Tibial artery (tissue), 4 donors: ENCODE data around the gene RIMBP2.
A peak's percentile ranks its signal among the peaks of the same experiment; 100 is the strongest.

ENCODE experiments used
- DNase-seq, 2 donors: peaks; one replicate each; pipeline ENCODE4 v3.0.0-alpha.2; 2019
- H3K27ac ChIP-seq, 2 donors: fragments of 200-600 bp; sonication (generic) in 1 of 2; 1 replicate in 1 of 2; 2 replicates in 1 of 2; pipeline ENCODE4 v1.5.1; 2018 to 2019; ENCODE audit warnings: mild to moderate bottlenecking in 1 of 2
- H3K27me3 ChIP-seq, 2 donors: fragments of 200-600 bp; sonication (generic) in 1 of 2; one replicate each; pipeline versions ENCODE4 v1.5.1 to v1.6.0; 2016 to 2019
- H3K36me3 ChIP-seq, 3 donors: fragments of 200-600 bp; sonication (generic) in 2 of 3; one replicate each; pipeline ENCODE4 v1.5.1; 2016 to 2019; ENCODE audit warnings: mild to moderate bottlenecking in 2 of 3
- H3K4me1 ChIP-seq, 4 donors: fragments of 200-600 bp; sonication (generic) in 2 of 4; 1 replicate in 3 of 4; 2 replicates in 1 of 4; pipeline ENCODE4 v1.5.1; 2016 to 2019
- H3K4me3 ChIP-seq, 2 donors: fragments of 200-600 bp; sonication (generic) in 1 of 2; 1 replicate in 1 of 2; 2 replicates in 1 of 2; pipeline ENCODE4 v1.5.1; 2018 to 2019; ENCODE audit warnings: mild to moderate bottlenecking in 2 of 2
- H3K9me3 ChIP-seq, 3 donors: fragments of 200-600 bp; sonication (generic) in 1 of 3; one replicate each; pipeline ENCODE4 v1.5.1; 2016 to 2019
- CTCF ChIP-seq, 2 experiments: fragments of 200-600 bp in 1 of 2; fragments of 450-650 bp in 1 of 2; IDR thresholded peaks; one replicate each; pipeline ENCODE4 v1.5.1; 2017 to 2019; ENCODE audit warnings: antibody characterized with exemption in 2 of 2, mild to moderate bottlenecking in 1 of 2, moderate library complexity in 1 of 2
- intact Hi-C: fragments of 100-400 bp; cut with DNase I; formaldehyde crosslinking; loops from one replicate; pipeline ENCODE4 v1.15.0; 2023; ENCODE audit warnings: low total_unique reads

Gene RIMBP2

DNA sequence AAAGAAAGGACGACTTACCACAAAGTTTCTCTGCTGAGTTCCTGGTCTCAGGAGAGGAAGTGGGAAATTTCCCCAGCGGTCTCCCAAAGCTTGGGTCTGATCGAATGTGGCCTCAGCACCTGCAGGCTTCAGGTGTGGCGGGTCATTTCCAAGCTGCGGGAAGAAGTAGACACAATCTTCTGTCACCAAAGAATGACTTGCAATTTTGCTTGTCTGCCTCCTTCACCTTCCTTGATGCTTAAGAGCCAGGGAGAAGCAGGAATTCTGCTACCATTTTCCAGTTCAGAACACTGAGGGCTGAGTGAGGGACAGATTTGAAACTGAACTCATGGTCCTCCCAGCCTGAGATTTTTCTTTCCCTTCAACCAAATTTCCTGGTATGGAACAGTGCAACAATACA, 87.8 kb downstream of the RIMBP2 start:
- peaks cover 0 to under 1% of the 10 kb centered on the region in 2 donors for H3K27me3 ChIP-seq
- peaks cover 0 to 5% (median 0%) of the 10 kb centered on the region in 3 donors for H3K9me3 ChIP-seq
- no peak for TF ChIP-seq CTCF (IDR thresholded peaks at IDR 0.05)
- no peak for DNase-seq
- H3K4me3 ChIP-seq: no peak overlapping the region
- H3K36me3 ChIP-seq: no peaks in the 10 kb centered on the region
- no peak overlapping the region for H3K27ac ChIP-seq
- no peaks in the 10 kb centered on the region for H3K4me1 ChIP-seq
- intact Hi-C loops: no loop called here

GRCh38 chr12:130627175-130627574, 88.9 kb downstream of the RIMBP2 start:
- Histone ChIP-seq H3K9me3 (peaks cover 0 to 10% (median 0%) of the 10 kb centered on the region in 3 donors), H3K36me3 (no peaks in the 10 kb centered on the region), H3K27ac (no peak overlapping the region), H3K27me3 (no peaks in the 10 kb centered on the region), H3K4me3 (no peak overlapping the region), H3K4me1 (no peaks in the 10 kb centered on the region)
- DNase-seq: no peak
- intact Hi-C loops: no loop called here
- no peak for TF ChIP-seq CTCF (IDR thresholded peaks at IDR 0.05)

GRCh38 chr12:130626601-130627000, 89.5 kb downstream of the RIMBP2 start:
- intact Hi-C loops: no loop called here
- Histone ChIP-seq H3K4me1 (no peaks in the 10 kb centered on the region), H3K27me3 (no peaks in the 10 kb centered on the region), H3K27ac (no peak overlapping the region), H3K36me3 (no peaks in the 10 kb centered on the region), H3K9me3 (peaks cover 0 to 10% (median 0%) of the 10 kb centered on the region in 3 donors), H3K4me3 (no peak overlapping the region)
- TF ChIP-seq CTCF (IDR thresholded peaks at IDR 0.05): no peak
- DNase-seq: no peak

DNA sequence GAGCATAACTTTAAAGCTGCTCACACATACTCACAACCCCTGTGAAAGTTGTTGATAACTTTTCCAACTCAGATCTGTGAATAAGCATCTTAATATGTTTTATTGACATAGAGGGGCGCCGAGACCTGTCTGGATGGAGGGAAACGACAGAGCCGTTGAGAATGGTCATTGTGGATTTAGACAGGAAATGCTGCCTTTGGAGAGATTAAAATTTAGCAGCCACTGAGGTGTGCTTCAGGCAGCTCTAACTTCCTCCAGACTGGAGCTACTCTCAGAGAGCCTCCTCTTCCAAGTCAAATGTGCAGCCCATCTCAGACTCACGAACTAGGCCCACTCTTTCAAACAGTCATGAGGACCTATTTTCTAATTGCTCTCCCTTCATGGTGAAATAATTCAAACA, 90.9 kb downstream of the RIMBP2 start:
- peak in 1 of 2 donors; percentile 6 for DNase-seq
- intact Hi-C loops: no loop called here
- Histone ChIP-seq H3K36me3 (no peaks in the 10 kb centered on the region), H3K27ac (no peak overlapping the region), H3K9me3 (peaks cover 0 to 10% (median 0%) of the 10 kb centered on the region in 3 donors), H3K4me1 (no peaks in the 10 kb centered on the region), H3K27me3 (no peaks in the 10 kb centered on the region), H3K4me3 (no peak overlapping the region)
- TF ChIP-seq CTCF (IDR thresholded peaks at IDR 0.05): no peak

DNA sequence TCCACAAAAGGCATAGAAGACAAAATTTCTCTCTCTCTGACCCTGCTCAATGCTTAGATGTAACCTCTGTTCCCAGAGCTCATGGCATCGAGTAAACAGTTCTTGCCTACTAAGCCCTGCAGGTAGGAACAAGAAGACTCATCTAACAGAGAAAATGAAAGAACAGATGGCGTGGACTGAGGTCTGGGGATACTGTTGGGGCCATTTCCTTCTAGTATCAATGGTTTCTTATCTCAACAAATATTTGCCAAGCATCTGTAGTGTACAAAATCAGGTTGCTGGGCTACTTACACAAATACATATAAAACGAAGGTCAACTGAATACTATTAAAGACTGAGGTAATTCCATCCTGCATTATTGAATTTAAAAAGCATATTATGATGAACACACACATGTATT, 93.3 kb downstream of the RIMBP2 start:
- Histone ChIP-seq H3K27ac (no peak overlapping the region), H3K4me3 (no peak overlapping the region), H3K27me3 (no peaks in the 10 kb centered on the region), H3K36me3 (no peaks in the 10 kb centered on the region), H3K4me1 (no peaks in the 10 kb centered on the region), H3K9me3 (peaks cover 0 to 10% (median 0%) of the 10 kb centered on the region in 3 donors)
- intact Hi-C loops: no loop called here
- no peak for DNase-seq
- TF ChIP-seq CTCF (IDR thresholded peaks at IDR 0.05): no peak

GRCh38 chr12:130621696-130622298, 94.3 kb downstream of the RIMBP2 start:
- TF ChIP-seq CTCF (IDR thresholded peaks at IDR 0.05): no peak
- no peaks in the 10 kb centered on the region for H3K4me1 ChIP-seq
- peaks cover 0 to 10% (median 0%) of the 10 kb centered on the region in 3 donors for H3K9me3 ChIP-seq
- intact Hi-C loops: no loop called here
- peak in 1 of 2 donors; percentile 37 for DNase-seq
- H3K27me3 ChIP-seq: no peaks in the 10 kb centered on the region
- no peak overlapping the region for H3K27ac ChIP-seq
- no peak overlapping the region for H3K4me3 ChIP-seq
- no peaks in the 10 kb centered on the region for H3K36me3 ChIP-seq
